GM23338 (cell line): ENCODE measurements around the gene SBF1.

ENCODE experiments used
- CREB1 ChIP-seq: fragments of 250-450 bp; sonication (Bioruptor Pico); IDR thresholded peaks from 2 replicates; pipeline ENCODE4 v1.5.0; 2020; ENCODE audit warnings: low read depth, mild to moderate bottlenecking, moderate library complexity
- CTCF ChIP-seq, 2 experiments: fragments of 200-600 bp in 1 of 2; sonication (generic) in 1 of 2; conservative IDR thresholded peaks; 2 replicates each; pipeline versions ENCODE4 v1.5.1 to v1.6.1; 2016 to 2017; ENCODE audit warnings: antibody characterized with exemption in 2 of 2, low read depth in 2 of 2, mild to moderate bottlenecking in 2 of 2, moderate library complexity in 1 of 2
- ETS1 ChIP-seq: IDR thresholded peaks from 2 replicates; pipeline ENCODE4 v1.6.1; 2016; ENCODE audit warnings: antibody characterized with exemption
- EZH2 ChIP-seq: fragments of 200-600 bp; sonication (generic); IDR thresholded peaks from one replicate; pipeline ENCODE4 v1.8.0; 2017; ENCODE audit warnings: antibody characterized with exemption, mild to moderate bottlenecking, low read depth; ENCODE audit not compliant: unreplicated experiment
- EZH2phosphoT487 ChIP-seq: fragments of 200-600 bp; sonication (generic); IDR thresholded peaks from one replicate; pipeline ENCODE4 v1.8.1; 2018; ENCODE audit warnings: antibody characterized with exemption; ENCODE audit not compliant: unreplicated experiment
- JUNB ChIP-seq: IDR thresholded peaks from one replicate; pipeline ENCODE4 v1.6.1; 2016; ENCODE audit warnings: antibody characterized with exemption; ENCODE audit not compliant: unreplicated experiment
- NANOG ChIP-seq: IDR thresholded peaks from 2 replicates; pipeline ENCODE4 v1.6.1; 2016; ENCODE audit warnings: antibody characterized with exemption, borderline replicate concordance
- POLR2AphosphoS5 ChIP-seq: IDR thresholded peaks from 2 replicates; pipeline ENCODE4 v1.6.1; 2016; ENCODE audit warnings: antibody characterized with exemption, low read depth
- REST ChIP-seq: IDR thresholded peaks from one replicate; pipeline ENCODE4 v1.6.1; 2018; ENCODE audit warnings: antibody characterized with exemption; ENCODE audit not compliant: unreplicated experiment
- STAT1 ChIP-seq: IDR thresholded peaks from one replicate; pipeline ENCODE4 v1.6.1; 2016; ENCODE audit warnings: antibody characterized with exemption; ENCODE audit not compliant: unreplicated experiment
- ZNF114 ChIP-seq: fragments of 250-450 bp; sonication (Bioruptor Pico); IDR thresholded peaks from 2 replicates; pipeline ENCODE4 v1.5.0; 2020; ENCODE audit warnings: mild to moderate bottlenecking, moderate library complexity
- ZNF331 ChIP-seq: fragments of 250-450 bp; sonication (Bioruptor Pico); IDR thresholded peaks from 2 replicates; pipeline ENCODE4 v1.5.0; 2020; ENCODE audit warnings: low read depth, mild to moderate bottlenecking, moderate library complexity

DNA sequence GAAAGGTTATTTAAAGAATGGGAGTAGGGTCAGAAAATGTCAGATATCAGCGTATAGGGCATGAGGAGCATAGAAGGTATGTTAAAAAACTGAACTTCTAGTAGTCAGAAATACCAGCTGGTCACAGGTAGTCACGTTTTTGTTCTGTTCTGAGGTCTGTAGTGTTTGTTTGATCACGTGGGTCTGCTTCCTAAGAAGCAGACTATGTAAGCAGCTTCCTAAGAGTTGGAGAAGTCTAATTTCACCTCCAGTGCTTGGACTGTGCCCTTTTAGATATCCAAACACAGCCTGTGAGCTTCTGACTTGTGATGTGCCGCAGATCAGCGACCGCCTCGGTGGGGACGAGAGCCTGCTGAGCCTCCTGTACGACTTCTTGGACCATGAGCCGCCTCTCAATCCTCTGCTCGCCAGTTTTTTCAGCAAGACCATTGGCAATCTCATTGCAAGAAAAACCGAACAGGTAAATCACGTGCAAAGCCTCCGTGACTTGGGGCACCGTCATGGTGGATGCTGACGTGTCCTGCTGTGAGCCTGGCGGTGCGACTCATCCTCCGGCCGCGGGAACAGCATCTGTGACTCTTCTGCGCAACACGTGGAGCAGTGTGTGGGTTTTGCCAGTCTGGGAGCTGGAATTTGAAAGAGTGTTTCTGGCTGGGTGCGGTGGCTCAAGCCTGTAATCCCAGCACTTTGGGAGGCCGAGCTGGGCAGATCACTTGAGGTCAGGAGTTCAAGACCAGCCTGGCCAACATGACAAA lies 68.2 kb downstream of the SBF1 start:
- TF ChIP-seq CTCF (conservative IDR thresholded peaks at IDR 0.05; ENCODE audit: low read depth in 2 of 2) = no peak
- TF ChIP-seq EZH2 = no peak
- TF ChIP-seq POLR2AphosphoS5 = no peak
- no peak for TF ChIP-seq ETS1
- no peak for TF ChIP-seq EZH2phosphoT487
- TF ChIP-seq NANOG = no peak
- no peak for TF ChIP-seq REST
- no peak for TF ChIP-seq CREB1 (CRISPR knock-in tag)
- TF ChIP-seq JUNB = no peak
- no peak for TF ChIP-seq ZNF114
- TF ChIP-seq ZNF331 (CRISPR knock-in tag) = no peak
- TF ChIP-seq STAT1 = no peak
